Esophagus muscularis mucosa (tissue), 4 donors: ENCODE data around the gene FADS2. TPM values are rescaled to one million over a fixed set of nuclear protein-coding genes. Genes with fewer than 3 reads are reported as not detected.

Source experiments
- DNase-seq: peaks from one replicate; pipeline ENCODE4 v3.0.0-alpha.2; 2017; ENCODE audit errors: extremely low spot score
- H3K27ac ChIP-seq, 4 donors: fragments of 200-600 bp; sonication (generic); replicated peaks in 1 of 4; 1 replicate in 3 of 4; 2 replicates in 1 of 4; pipeline ENCODE4 v1.5.1; 2016 to 2019; ENCODE audit warnings: mild to moderate bottlenecking in 1 of 4
- H3K27me3 ChIP-seq, 4 donors: fragments of 200-600 bp; sonication (generic); one replicate each; pipeline versions ENCODE4 v1.5.1 to v1.6.0; 2016 to 2019
- H3K36me3 ChIP-seq, 4 donors: fragments of 200-600 bp; sonication (generic); one replicate each; pipeline ENCODE4 v1.5.1; 2016 to 2019
- H3K4me1 ChIP-seq, 4 donors: fragments of 200-600 bp; sonication (generic); one replicate each; pipeline ENCODE4 v1.5.1; 2016 to 2019
- H3K4me3 ChIP-seq, 4 donors: fragments of 200-600 bp; sonication (generic); 1 replicate in 2 of 4; 2 replicates in 2 of 4; pipeline ENCODE4 v1.5.1; 2016 to 2019; ENCODE audit warnings: mild to moderate bottlenecking in 4 of 4, moderate library complexity in 1 of 4
- H3K9me3 ChIP-seq, 4 donors: fragments of 200-600 bp; sonication (generic); 1 replicate in 3 of 4; 2 replicates in 1 of 4; pipeline ENCODE4 v1.5.1; 2016 to 2019
- CTCF ChIP-seq, 3 experiments: fragments of 200-600 bp in 2 of 3; fragments of 450-650 bp in 1 of 3; sonication (generic) in 2 of 3; IDR thresholded peaks; one replicate each; pipeline ENCODE4 v1.5.1; 2017 to 2019; ENCODE audit warnings: antibody characterized with exemption in 3 of 3, mild to moderate bottlenecking in 2 of 3, moderate library complexity in 1 of 3
- EP300 ChIP-seq: sonication (generic); formaldehyde crosslinking; IDR thresholded peaks from one replicate; pipeline ENCODE4 v1.6.1; 2017; ENCODE audit warnings: antibody characterized with exemption
- POLR2A ChIP-seq: fragments of 450-650 bp; IDR thresholded peaks from one replicate; pipeline ENCODE4 v1.6.1; 2017; ENCODE audit warnings: antibody characterized with exemption, moderate library complexity, mild to moderate bottlenecking, low read depth
- POLR2AphosphoS5 ChIP-seq, 2 donors: sonication (generic); formaldehyde crosslinking; IDR thresholded peaks; one replicate each; pipeline ENCODE4 v1.6.1; 2017; ENCODE audit warnings: antibody characterized with exemption in 2 of 2
- WGBS: methylation state at CpG from one replicate; pipeline ENCODE4 v1.1.5; 2018; 5-methylcytosine and 5-hydroxymethylcytosine counted together
- intact Hi-C: fragments of 100-400 bp; cut with DNase I; formaldehyde crosslinking; loops from one replicate; pipeline ENCODE4 v1.15.1; 2023
- total RNA-seq, 4 donors: library from RNA; depleted of rRNA; stranded (reverse); fragments of >200 nt; gene quantifications; one replicate each; pipeline versions ENCODE4 v1.1.0 to v1.2.1, GENCODE V29; 2016

Gene FADS2
- total RNA-seq, 4 donors from 2014 or later = 15.9 to 32.8 (median 28.0) TPM

GRCh38 chr11:61863548-61864081, 35.5 kb downstream of the FADS2 start:
- WGBS = 92% methylated on average over 4 of the region's 13 CpGs
- peaks cover 0 to 85% (median 20%) of the 10 kb centered on the region in 4 donors for H3K36me3 ChIP-seq
- TF ChIP-seq POLR2A (no peak), POLR2AphosphoS5 (IDR thresholded peaks at IDR 0.05) (no peak), EP300 (no peak), CTCF (IDR thresholded peaks at IDR 0.05) (no peak)
- intact Hi-C loops = no loop called here
- H3K4me3 ChIP-seq = no peak overlapping the region
- H3K4me1 ChIP-seq = peaks cover 0 to 10% (median 9%) of the 10 kb centered on the region in 4 donors
- H3K27ac ChIP-seq = no peak overlapping the region
- no peaks in the 10 kb centered on the region for H3K27me3 ChIP-seq
- DNase-seq = no peak
- H3K9me3 ChIP-seq = no peaks in the 10 kb centered on the region

- Histone ChIP-seq H3K36me3 (peaks cover 0 to 70% (median 20%) of the 10 kb centered on the region in 4 donors), H3K27me3 (no peaks in the 10 kb centered on the region), H3K9me3 (no peaks in the 10 kb centered on the region), H3K27ac (no peak overlapping the region), H3K4me1 (peaks cover 0 to 12% (median 6%) of the 10 kb centered on the region in 4 donors), H3K4me3 (no peak overlapping the region)
- TF ChIP-seq POLR2AphosphoS5 (IDR thresholded peaks at IDR 0.05) (no peak), CTCF (IDR thresholded peaks at IDR 0.05) (no peak), POLR2A (no peak), EP300 (no peak)
- DNase-seq = no peak
- intact Hi-C loops = no loop called here
- WGBS = 86% methylated on average over 12 of the region's 20 CpGs
These were observed 37.0 kb downstream of the FADS2 start for GRCh38 chr11:61864814-61865775.

- no peak for DNase-seq
- intact Hi-C loops = no loop called here
- Histone ChIP-seq H3K4me1 (peaks cover 6 to 17% (median 9%) of the 10 kb centered on the region in 4 donors), H3K36me3 (peaks cover 0 to 61% (median 20%) of the 10 kb centered on the region in 4 donors), H3K27ac (no peak overlapping the region), H3K27me3 (no peaks in the 10 kb centered on the region), H3K9me3 (no peaks in the 10 kb centered on the region), H3K4me3 (no peak overlapping the region)
- TF ChIP-seq CTCF (IDR thresholded peaks at IDR 0.05) = no peak
- WGBS = 75% methylated on average over 15 of the region's 18 CpGs
These were observed 38.3 kb downstream of the FADS2 start for GRCh38 chr11:61866231-61866957.

GRCh38 chr11:61866958-61867343, 38.9 kb downstream of the FADS2 start:
- Histone ChIP-seq H3K9me3 (no peaks in the 10 kb centered on the region), H3K4me3 (no peak overlapping the region), H3K27me3 (no peaks in the 10 kb centered on the region), H3K4me1 (peaks cover 10 to 21% (median 13%) of the 10 kb centered on the region in 4 donors), H3K36me3 (peaks cover 0 to 55% (median 18%) of the 10 kb centered on the region in 4 donors), H3K27ac (no peak overlapping the region)
- DNase-seq = no peak
- WGBS = 80% methylated on average over 6 of the region's 6 CpGs
- intact Hi-C loops = no loop called here
- no peak for TF ChIP-seq EP300
- TF ChIP-seq POLR2AphosphoS5 (IDR thresholded peaks at IDR 0.05) = no peak
- no peak for TF ChIP-seq POLR2A
- no peak for TF ChIP-seq CTCF (IDR thresholded peaks at IDR 0.05)
